Measurements from ENCODE around the gene CPLX1.
"Not testable (repeated sequence)": the region's sequence is repeated elsewhere in the genome, so short reads cannot be mapped to it uniquely, and the experiment has no call there.

CPLX1 gene

DNA sequence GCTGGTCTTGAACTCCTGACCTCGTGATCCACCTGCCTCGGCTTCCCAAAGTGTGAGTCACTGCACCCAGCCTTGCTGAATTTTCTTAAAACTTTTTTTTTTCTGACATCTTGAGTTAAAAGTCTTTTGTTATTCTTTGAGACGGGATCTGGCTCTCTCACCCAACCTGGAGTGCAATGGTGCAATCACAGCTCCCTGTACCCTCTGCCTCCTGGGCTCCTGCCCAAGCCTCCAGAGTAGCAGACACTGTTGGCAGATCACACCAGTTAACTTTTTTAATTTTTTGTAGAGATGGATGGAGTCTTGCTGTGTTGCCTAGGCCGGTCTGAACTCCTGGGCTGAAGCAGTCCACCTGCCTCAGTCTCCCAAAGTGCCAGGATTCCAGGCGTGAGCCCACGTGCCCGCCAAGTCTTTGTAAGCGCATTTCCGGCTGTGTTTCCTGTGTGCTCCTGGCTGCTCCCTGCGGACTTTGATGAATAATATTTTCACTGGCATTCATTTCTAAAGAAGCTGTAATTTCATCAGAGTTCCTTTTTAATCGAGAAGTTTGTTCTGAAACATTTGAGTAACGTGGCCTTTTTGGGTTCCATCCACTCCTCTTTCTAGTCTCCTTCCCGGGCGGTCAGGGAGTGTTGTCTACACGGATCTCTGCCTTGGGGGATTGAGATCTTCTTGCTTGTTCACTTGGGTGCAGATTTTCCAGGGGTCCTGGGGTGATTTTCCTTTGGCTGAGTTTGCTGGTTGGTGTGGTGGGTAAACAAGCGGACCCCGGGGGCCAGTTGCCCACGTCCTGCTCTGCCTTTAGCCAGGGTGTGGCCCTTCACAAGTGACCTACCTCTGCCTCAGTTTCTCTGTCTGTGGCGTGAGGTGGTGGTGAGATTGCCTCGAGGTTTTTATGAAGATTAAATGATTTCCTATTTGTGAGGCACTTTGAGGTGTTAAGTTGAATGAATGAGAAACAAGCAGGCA, 75.9 kb downstream of the CPLX1 start:
- DNase-seq: no peak

- no peak for DNase-seq
Observed at GRCh38 chr4:748461-748860, 77.5 kb downstream of the CPLX1 start.

GRCh38 chr4:747546-748170, 78.3 kb downstream of the CPLX1 start:
- DNase-seq: no peak

- DNase-seq: no peak
Observed at GRCh38 chr4:744212-744841, 81.6 kb downstream of the CPLX1 start.

- DNase-seq: no peak
Observed at GRCh38 chr4:743463-744211, 82.3 kb downstream of the CPLX1 start.

GRCh38 chr4:742742-743311, 83.1 kb downstream of the CPLX1 start:
- DNase-seq: no peak

DNA sequence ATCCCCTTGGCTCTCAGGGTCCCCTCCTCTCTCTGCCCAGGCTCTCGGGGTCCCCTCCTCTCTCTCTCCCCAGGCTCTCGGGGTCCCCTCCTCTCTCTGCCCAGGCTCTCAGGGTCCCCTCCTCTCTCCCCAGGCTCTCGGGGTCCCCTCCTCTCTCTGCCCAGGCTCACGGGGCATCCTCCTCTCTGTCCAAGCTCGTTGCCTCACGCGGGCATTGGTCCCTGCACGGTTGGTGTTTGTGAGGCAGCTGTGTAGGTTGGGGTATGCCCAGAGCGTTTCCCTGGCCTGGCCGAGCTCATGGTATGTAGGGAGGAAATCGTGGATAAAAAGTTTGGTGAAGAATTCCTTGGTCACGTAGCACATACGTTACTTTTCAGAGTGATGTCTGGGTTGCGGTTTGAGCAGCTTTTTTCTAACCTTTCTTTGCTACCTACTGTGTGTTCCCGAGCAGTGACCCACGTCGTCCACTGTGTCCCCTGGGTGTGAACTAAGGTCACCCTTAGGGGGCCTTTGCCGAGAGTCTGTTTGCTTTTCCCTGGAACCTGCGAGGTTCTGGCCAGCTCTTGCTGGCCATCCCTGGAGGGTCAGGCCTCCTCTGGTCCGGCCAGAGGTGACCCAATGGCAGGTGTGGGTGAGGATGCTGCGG, 83.7 kb downstream of the CPLX1 start:
- no peak for DNase-seq

DNA sequence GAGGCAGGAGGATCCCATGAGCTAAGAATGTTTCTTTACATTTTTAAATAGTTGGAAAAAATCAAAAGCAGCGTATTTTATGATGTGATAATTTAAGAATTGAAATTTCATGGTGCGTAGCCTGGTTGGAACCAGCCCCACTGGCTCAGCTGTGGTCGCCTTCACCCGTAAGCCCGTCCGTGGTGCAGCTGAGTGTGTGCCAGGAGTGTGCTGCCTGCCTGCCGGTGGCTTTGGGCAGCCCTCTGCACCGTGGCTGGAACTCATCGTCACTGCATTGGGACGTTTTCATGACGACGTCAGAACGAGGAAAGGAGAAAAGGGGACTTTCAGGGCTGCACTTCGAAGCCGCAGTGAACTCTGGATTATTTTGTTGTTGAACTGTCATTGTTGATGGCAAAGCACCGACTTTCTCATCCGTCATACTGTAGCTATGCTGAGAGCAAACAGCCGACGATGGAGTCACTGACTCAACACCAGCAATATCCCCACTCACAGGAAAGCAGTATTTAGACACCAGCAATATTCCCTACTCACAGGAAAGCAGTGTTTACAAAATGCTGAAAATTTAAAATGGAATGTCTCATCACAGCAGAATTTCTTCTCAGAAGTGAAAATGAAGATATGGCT, 85.2 kb downstream of the CPLX1 start:
- DNase-seq: no peak

- DNase-seq: no peak
Observed at GRCh38 chr4:740011-740410, 85.9 kb downstream of the CPLX1 start.

GRCh38 chr4:739569-739968, 86.4 kb downstream of the CPLX1 start:
- no peak for DNase-seq

DNA sequence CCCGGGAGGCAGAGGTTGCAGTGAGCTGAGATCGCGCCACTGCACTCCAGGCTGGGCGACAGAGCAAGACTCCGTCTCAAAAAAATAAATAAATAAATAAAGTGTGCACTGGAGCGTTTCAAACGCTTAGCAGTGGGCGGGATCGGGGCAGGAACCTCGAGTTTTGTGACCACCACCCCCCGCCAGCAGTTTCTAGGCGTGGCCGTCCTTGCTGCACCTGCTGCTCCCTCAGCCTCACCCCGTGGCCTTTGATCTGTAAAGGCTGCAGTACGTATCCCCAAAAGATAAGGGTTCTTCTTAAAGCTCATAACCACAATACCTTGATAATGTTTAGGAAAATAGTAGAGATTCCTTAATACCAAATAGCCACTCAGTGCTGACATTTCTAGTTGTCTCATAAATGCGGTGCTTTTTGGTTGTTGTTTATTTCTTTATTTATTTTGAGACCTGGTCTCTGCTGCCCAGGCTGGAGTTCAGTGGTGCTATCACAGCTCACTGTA, 87.1 kb downstream of the CPLX1 start:
- no peak for DNase-seq

GRCh38 chr4:736561-736960, 89.4 kb downstream of the CPLX1 start:
- not testable (repeated sequence) for DNase-seq

DNA sequence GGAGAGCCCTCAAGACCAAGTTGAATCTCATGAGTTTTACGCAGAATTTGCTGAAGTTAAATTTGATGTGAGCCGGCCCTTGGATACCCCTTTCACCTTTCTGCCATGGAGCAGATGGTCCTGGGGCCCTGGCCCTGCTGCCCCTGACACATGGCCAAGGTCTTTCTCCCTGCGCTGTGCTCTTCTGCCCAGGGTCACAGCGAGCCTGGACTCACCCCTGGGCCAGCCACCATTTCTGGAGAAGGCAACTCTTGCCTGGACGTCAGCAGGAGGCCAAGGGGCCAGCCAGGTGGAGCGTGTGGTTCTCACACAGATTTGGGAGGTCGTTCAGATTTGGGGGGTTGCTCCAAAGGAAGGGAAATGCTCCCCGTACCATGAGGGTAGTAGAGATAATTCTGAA, 90.3 kb downstream of the CPLX1 start:
- no peak for DNase-seq

Measured in NCI-H1436 treated with DMSO at 0.1 percent for 48 hours (cell line).